SK-N-SH (cell line): ENCODE results near the gene SPOCK1. TPM values are rescaled to one million over a fixed set of nuclear protein-coding genes. Genes with fewer than 3 reads are reported as not detected.

Source experiments
- CTCF ChIA-PET: fragments of 300-600, 350-600 bp; formaldehyde crosslinking; extraction: SDS; loops from one replicate; lab custom pipeline; 2021; lab: Yijun Ruan, JAX
- POLR2A ChIA-PET: fragments of 350-600 bp; sonication (Branson Sonifier 250); formaldehyde crosslinking; extraction: SDS; loops from one replicate; lab custom pipeline; 2020; ENCODE audit warnings: antibody characterized with exemption, inconsistent platforms; lab: Yijun Ruan, JAX
- DNase-seq: peaks from one replicate; pipeline ENCODE4 v3.0.0; 2012
- H2AFZ ChIP-seq: fragments of 200-600 bp; sonication (generic); 2 replicates; pipeline ENCODE4 v1.8.1; 2016; ENCODE audit warnings: antibody characterized with exemption, mild to moderate bottlenecking, low read depth
- H3F3A ChIP-seq: fragments of 200-600 bp; sonication (generic); replicated peaks from 2 replicates; pipeline ENCODE3; 2016; ENCODE audit warnings: antibody characterized with exemption, mild to moderate bottlenecking; ENCODE audit not compliant: insufficient read depth
- H3K27ac ChIP-seq, 2 experiments: fragments of 200-500 bp in 1 of 2; fragments of 200-600 bp in 1 of 2; sonication (Bioruptor generic) in 1 of 2; sonication (generic), shearing (Covaris generic) in 1 of 2; 2 replicates each; pipeline versions ENCODE4 v1.5.1 to v1.6.1; 2014 to 2016; ENCODE audit warnings: low read depth in 2 of 2, inconsistent platforms in 1 of 2, low read length in 1 of 2, mild to moderate bottlenecking in 1 of 2, mixed read lengths in 1 of 2
- H3K27me3 ChIP-seq: fragments of 200-600 bp; sonication (generic), shearing (Covaris generic); 2 replicates; pipeline ENCODE4 v1.6.1; 2016; ENCODE audit warnings: mixed run types; ENCODE audit not compliant: insufficient read depth
- H3K36me3 ChIP-seq, 2 experiments: fragments of 200-500 bp in 1 of 2; fragments of 200-600 bp in 1 of 2; sonication (Bioruptor generic) in 1 of 2; sonication (generic) in 1 of 2; replicated peaks in 1 of 2; 2 replicates each; pipeline versions ENCODE3 to v1.5.1; 2014 to 2016; ENCODE audit warnings: low read length in 1 of 2, mild to moderate bottlenecking in 1 of 2; ENCODE audit not compliant: insufficient read depth in 2 of 2, control insufficient read depth in 1 of 2
- H3K4me1 ChIP-seq, 2 experiments: fragments of 200-500 bp in 1 of 2; fragments of 200-600 bp in 1 of 2; sonication (Bioruptor generic) in 1 of 2; sonication (generic), shearing (Covaris generic) in 1 of 2; 2 replicates each; pipeline versions ENCODE4 v1.5.1 to v1.6.1; 2014 to 2016; ENCODE audit warnings: low read depth in 1 of 2, low read length in 1 of 2, mixed run types in 1 of 2; ENCODE audit not compliant: insufficient read depth in 2 of 2, control insufficient read depth in 1 of 2
- H3K4me2 ChIP-seq: fragments of 200-600 bp; sonication (generic), shearing (Covaris generic); 2 replicates; pipeline ENCODE4 v1.6.1; 2017; ENCODE audit warnings: mixed run types
- H3K4me3 ChIP-seq, 2 experiments: fragments of 200-500 bp in 1 of 2; fragments of 200-600 bp in 1 of 2; sonication (Bioruptor generic) in 1 of 2; sonication (generic), shearing (Covaris generic) in 1 of 2; 2 replicates each; pipeline versions ENCODE4 v1.5.1 to v1.8.1; 2014 to 2016; ENCODE audit warnings: low read depth in 2 of 2, inconsistent platforms in 1 of 2, low read length in 1 of 2, mild to moderate bottlenecking in 1 of 2, mixed read lengths in 1 of 2, moderate library complexity in 1 of 2
- H3K79me2 ChIP-seq: fragments of 200-600 bp; sonication (generic); 2 replicates; pipeline ENCODE4 v1.8.1; 2017; ENCODE audit warnings: mild to moderate bottlenecking; ENCODE audit not compliant: insufficient read depth
- H3K9ac ChIP-seq: fragments of 200-600 bp; sonication (generic); 2 replicates; pipeline ENCODE4 v1.6.1; 2017; ENCODE audit warnings: mixed run types
- H3K9me2 ChIP-seq: fragments of 200-600 bp; sonication (generic); 2 replicates; pipeline ENCODE4 v1.6.1; 2017; ENCODE audit warnings: mixed run types
- H3K9me3 ChIP-seq: fragments of 200-600 bp; sonication (generic); 2 replicates; pipeline ENCODE4 v1.6.1; 2017; ENCODE audit warnings: mixed run types, mild to moderate bottlenecking, moderate library complexity
- H4K20me1 ChIP-seq: fragments of 200-600 bp; sonication (generic); 2 replicates; pipeline ENCODE4 v1.6.1; 2017; ENCODE audit warnings: mild to moderate bottlenecking, mixed run types; ENCODE audit not compliant: insufficient read depth
- EP300 ChIP-seq, 2 experiments: IDR thresholded peaks; 2 replicates each; pipeline versions ENCODE4 v1.4.0 to v1.6.1; 2012; ENCODE audit warnings: borderline replicate concordance in 1 of 2, low read depth in 1 of 2, low read length in 1 of 2
- FOSL2 ChIP-seq: IDR thresholded peaks from 2 replicates; pipeline ENCODE4 v1.4.0; 2012; ENCODE audit warnings: low read depth, mild to moderate bottlenecking, moderate library complexity, borderline replicate concordance
- FOXJ3 ChIP-seq: sonication (generic); formaldehyde crosslinking; IDR thresholded peaks from 2 replicates; pipeline ENCODE4 v1.5.1; 2020; ENCODE audit warnings: mild to moderate bottlenecking, missing genetic modification reagents
- GABPA ChIP-seq: IDR thresholded peaks from 2 replicates; pipeline ENCODE4 v1.4.0; 2012; ENCODE audit warnings: low read depth, mild to moderate bottlenecking
- IRF3 ChIP-seq: fragments of 150-350 bp; IDR thresholded peaks from 2 replicates; pipeline ENCODE4 v1.6.1; 2016; ENCODE audit warnings: mild to moderate bottlenecking, low read depth, low read length
- JUND ChIP-seq: IDR thresholded peaks from 2 replicates; pipeline ENCODE4 v1.4.0; 2012
- NRF1 ChIP-seq: IDR thresholded peaks from 2 replicates; pipeline ENCODE4 v1.6.1; 2012; ENCODE audit warnings: low read depth, mild to moderate bottlenecking, low read length
- POLR2AphosphoS5 ChIP-seq: IDR thresholded peaks from 2 replicates; pipeline ENCODE4 v1.6.1; 2012; ENCODE audit warnings: low read depth, low read length
- RAD21 ChIP-seq: IDR thresholded peaks from 2 replicates; pipeline ENCODE4 v1.6.1; 2012; ENCODE audit warnings: mild to moderate bottlenecking, low read length
- RCOR1 ChIP-seq: fragments of 150-350 bp; IDR thresholded peaks from 2 replicates; pipeline ENCODE4 v1.6.1; 2017; ENCODE audit warnings: antibody characterized with exemption, low read length
- RXRA ChIP-seq: IDR thresholded peaks from 2 replicates; pipeline ENCODE4 v1.4.0; 2012; ENCODE audit warnings: low read depth, mild to moderate bottlenecking, borderline replicate concordance
- SIN3A ChIP-seq: IDR thresholded peaks from 2 replicates; pipeline ENCODE4 v1.6.1; 2012; ENCODE audit warnings: low read depth, mild to moderate bottlenecking, low read length, moderate library complexity, borderline replicate concordance
- SMC3 ChIP-seq: IDR thresholded peaks from 2 replicates; pipeline ENCODE4 v1.6.1; 2012; ENCODE audit warnings: low read depth, low read length, improper control_type of control experiment
- TAF1 ChIP-seq: IDR thresholded peaks from 2 replicates; pipeline ENCODE4 v1.6.1; 2012; ENCODE audit warnings: low read depth, mild to moderate bottlenecking, low read length, moderate library complexity, borderline replicate concordance
- USF2 ChIP-seq: fragments of 150-350 bp; IDR thresholded peaks from 2 replicates; pipeline ENCODE4 v1.6.1; 2017; ENCODE audit warnings: antibody characterized with exemption, low read length, low read depth, borderline replicate concordance
- YY1 ChIP-seq: IDR thresholded peaks from 2 replicates; pipeline ENCODE4 v1.4.0; 2012; ENCODE audit warnings: low read depth, mild to moderate bottlenecking
- WGBS: methylation state at CpG from one replicate; pipeline ENCODE4 v1.1.6; 2017; ENCODE audit warnings: low lambda C conversion rate; 5-methylcytosine and 5-hydroxymethylcytosine counted together
- polyA plus RNA-seq, 3 experiments: library from polyadenylated mRNA; depleted of rRNA; stranded (reverse); fragments of >200 nt; gene quantifications; 2 replicates each; pipeline ENCODE4 v1.2.3, GENCODE V29; 2012
- TF ChIP-seq, protein P1 (sequence below): IDR thresholded peaks from 2 replicates; pipeline ENCODE4 v1.4.0; 2012; ENCODE audit warnings: low read depth, borderline replicate concordance

Gene SPOCK1
- polyA plus RNA-seq, 1 of the 3 experiments (the other 2 are of a cell fraction), result 11.3 TPM

DNA sequence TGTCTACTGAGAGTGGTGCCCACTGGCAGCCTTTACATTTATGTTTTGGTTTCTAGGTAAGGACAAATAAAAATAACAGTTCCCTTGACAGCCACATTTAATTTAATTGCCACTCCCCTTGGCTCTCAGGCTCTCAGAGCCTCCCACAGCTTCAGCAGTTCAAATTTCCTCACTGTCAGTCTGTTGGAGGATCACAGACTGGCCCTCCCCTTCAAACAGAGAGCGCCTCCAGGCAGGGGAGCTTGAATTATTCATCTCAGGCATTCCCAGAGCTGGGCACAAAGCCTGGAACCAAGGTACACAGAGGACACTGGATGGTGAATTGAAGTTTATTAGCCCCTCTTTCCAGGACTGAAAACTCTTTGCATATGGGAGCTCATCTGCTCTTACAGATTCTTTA lies 407.7 kb downstream of the SPOCK1 start:
- ChIA-PET CTCF (interaction anchor here (1.5 kb wide), 1 partner anchor 17 kb away, joined by 7 read pairs; no protein-coding TSS in a partner anchor), POLR2A (no interaction called here)
- peaks cover 7 to 10% of the 10 kb centered on the region in 2 experiments; a peak in 2 of 4 replicates for H3K4me1 ChIP-seq
- no peak overlapping the region for H3K4me2 ChIP-seq
- H3K36me3 ChIP-seq, result no peaks in the 10 kb centered on the region
- DNase-seq, result no peak
- H3F3A ChIP-seq, result peaks cover 4% of the 10 kb centered on the region
- no peaks in the 10 kb centered on the region for H3K27me3 ChIP-seq
- H3K9ac ChIP-seq, result no peak overlapping the region
- TF ChIP-seq EP300 (IDR thresholded peaks at IDR 0.05; ENCODE audit: borderline replicate concordance in 1 of 2, low read depth in 1 of 2, low read length in 1 of 2) (no peak), SMC3 (no peak), JUND (no peak), FOSL2 (no peak), IRF3 (no peak), POLR2AphosphoS5 (no peak)
- no peaks in the 10 kb centered on the region for H4K20me1 ChIP-seq
- H3K27ac ChIP-seq, result no peak overlapping the region
- H3K4me3 ChIP-seq, result no peak overlapping the region
- WGBS, result 60% methylated on average over 1 of the region's 1 CpG
- peaks cover 4% of the 10 kb centered on the region; the same call in 1 of the 2 replicates for H3K79me2 ChIP-seq
- no peaks in the 10 kb centered on the region for H3K9me3 ChIP-seq
- H3K9me2 ChIP-seq, result no peaks in the 10 kb centered on the region
- no peak overlapping the region for H2AFZ ChIP-seq

GRCh38 chr5:137090721-137091120 lies 408.4 kb downstream of the SPOCK1 start:
- no peaks in the 10 kb centered on the region for H3K9me2 ChIP-seq
- WGBS, result 50% methylated on average over 2 of the region's 2 CpGs
- no peak overlapping the region for H3K9ac ChIP-seq
- H3K36me3 ChIP-seq, result no peaks in the 10 kb centered on the region
- no peaks in the 10 kb centered on the region for H3F3A ChIP-seq
- H3K9me3 ChIP-seq, result no peaks in the 10 kb centered on the region
- no peak overlapping the region for H2AFZ ChIP-seq
- H3K4me2 ChIP-seq, result no peak overlapping the region
- TF ChIP-seq FOXJ3 (no peak), IRF3 (no peak), SIN3A (no peak), YY1 (no peak), NRF1 (no peak), GABPA (no peak), RXRA (no peak), TAF1 (no peak), USF2 (no peak), RCOR1 (no peak), RAD21 (no peak)
- TF ChIP-seq, protein P1, sequence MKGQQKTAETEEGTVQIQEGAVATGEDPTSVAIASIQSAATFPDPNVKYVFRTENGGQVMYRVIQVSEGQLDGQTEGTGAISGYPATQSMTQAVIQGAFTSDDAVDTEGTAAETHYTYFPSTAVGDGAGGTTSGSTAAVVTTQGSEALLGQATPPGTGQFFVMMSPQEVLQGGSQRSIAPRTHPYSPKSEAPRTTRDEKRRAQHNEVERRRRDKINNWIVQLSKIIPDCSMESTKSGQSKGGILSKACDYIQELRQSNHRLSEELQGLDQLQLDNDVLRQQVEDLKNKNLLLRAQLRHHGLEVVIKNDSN, result no peak
- no peaks in the 10 kb centered on the region for H4K20me1 ChIP-seq
- H3K4me3 ChIP-seq, result no peak overlapping the region
- no peaks in the 10 kb centered on the region for H3K27me3 ChIP-seq
- peaks cover 6 to 7% of the 10 kb centered on the region in 2 experiments; a peak in 2 of 4 replicates for H3K4me1 ChIP-seq
- ChIA-PET POLR2A (no interaction called here), CTCF (interaction anchor here (1.5 kb wide), 1 partner anchor 16 kb away, joined by 7 read pairs; no protein-coding TSS in a partner anchor)
- no peak for DNase-seq
- no peak overlapping the region for H3K27ac ChIP-seq
- peaks cover 4% of the 10 kb centered on the region; the same call in 1 of the 2 replicates for H3K79me2 ChIP-seq
